Vagina (tissue), 2 donors: ENCODE results near the gene CAND2.
A peak's percentile ranks its signal among the peaks of the same experiment; 100 is the strongest.

Experiments used
- CTCF ChIP-seq, 3 experiments: fragments of 450-650 bp in 2 of 3; fragments of 200-600 bp in 1 of 3; sonication (generic) in 1 of 3; IDR thresholded peaks; one replicate each; pipeline ENCODE4 v1.5.1; 2017 to 2019; ENCODE audit warnings: antibody characterized with exemption in 3 of 3, mild to moderate bottlenecking in 2 of 3, moderate library complexity in 2 of 3
- POLR2A ChIP-seq, 2 donors: fragments of 450-650 bp; IDR thresholded peaks; one replicate each; pipeline ENCODE4 v1.6.1; 2017; ENCODE audit warnings: antibody characterized with exemption in 2 of 2, mild to moderate bottlenecking in 2 of 2, moderate library complexity in 2 of 2
- POLR2AphosphoS5 ChIP-seq, 2 donors: sonication (generic); formaldehyde crosslinking; IDR thresholded peaks; one replicate each; pipeline ENCODE4 v1.9.0; 2017; ENCODE audit warnings: antibody characterized with exemption in 2 of 2, mild to moderate bottlenecking in 2 of 2, low read depth in 1 of 2; ENCODE audit not compliant: insufficient read depth in 1 of 2

- TF ChIP-seq CTCF (IDR thresholded peaks at IDR 0.05) (no peak), POLR2A (IDR thresholded peaks at IDR 0.05) (no peak), POLR2AphosphoS5 (IDR thresholded peaks at IDR 0.05; ENCODE audit: insufficient read depth in 1 of 2, low read depth in 1 of 2) (peak in 1 of 2 donors; percentile 21)
Observed at GRCh38 chr3:12758025-12758781, 38.3 kb upstream of the CAND2 start.
